Vagina (tissue), 2 donors: Measurements from ENCODE around the gene CEMIP. TPM values are rescaled to one million over a fixed set of nuclear protein-coding genes. Genes with fewer than 3 reads are reported as not detected.

Experiments
- DNase-seq, 2 donors: peaks; one replicate each; pipeline ENCODE4 v3.0.0-alpha.2; 2017; ENCODE audit errors: extremely low spot score in 2 of 2
- H3K27ac ChIP-seq: fragments of 200-600 bp; sonication (generic); one replicate; pipeline ENCODE4 v1.5.1; 2019
- H3K27me3 ChIP-seq: fragments of 200-600 bp; sonication (generic); one replicate; pipeline ENCODE4 v1.5.1; 2019
- H3K36me3 ChIP-seq, 2 donors: fragments of 200-600 bp; sonication (generic); one replicate each; pipeline ENCODE4 v1.5.1; 2017 to 2019
- H3K4me1 ChIP-seq: fragments of 200-600 bp; sonication (generic); one replicate; pipeline ENCODE4 v1.5.1; 2019
- H3K4me3 ChIP-seq, 2 donors: fragments of 200-600 bp; sonication (generic); 1 replicate in 1 of 2; 2 replicates in 1 of 2; pipeline ENCODE4 v1.5.1; 2016 to 2019
- H3K9me3 ChIP-seq: fragments of 200-600 bp; sonication (generic); one replicate; pipeline ENCODE4 v1.5.1; 2019
- CTCF ChIP-seq, 3 experiments: fragments of 450-650 bp in 2 of 3; fragments of 200-600 bp in 1 of 3; sonication (generic) in 1 of 3; IDR thresholded peaks; one replicate each; pipeline ENCODE4 v1.5.1; 2017 to 2019; ENCODE audit warnings: antibody characterized with exemption in 3 of 3, mild to moderate bottlenecking in 2 of 3, moderate library complexity in 2 of 3
- POLR2A ChIP-seq, 2 donors: fragments of 450-650 bp; IDR thresholded peaks; one replicate each; pipeline ENCODE4 v1.6.1; 2017; ENCODE audit warnings: antibody characterized with exemption in 2 of 2, mild to moderate bottlenecking in 2 of 2, moderate library complexity in 2 of 2
- POLR2AphosphoS5 ChIP-seq, 2 donors: sonication (generic); formaldehyde crosslinking; IDR thresholded peaks; one replicate each; pipeline ENCODE4 v1.9.0; 2017; ENCODE audit warnings: antibody characterized with exemption in 2 of 2, mild to moderate bottlenecking in 2 of 2, low read depth in 1 of 2; ENCODE audit not compliant: insufficient read depth in 1 of 2
- intact Hi-C: fragments of 100-400 bp; cut with DNase I; formaldehyde crosslinking; loops from one replicate; pipeline ENCODE4 v1.15.1; 2023
- total RNA-seq: library from RNA; depleted of rRNA; stranded (reverse); fragments of >200 nt; gene quantifications from one replicate; pipeline ENCODE4 v1.2.3, GENCODE V29; 2016

CEMIP gene
- total RNA-seq, 1 donor from 2014 or later, result 0.74 TPM

- Histone ChIP-seq H3K36me3 (no peaks in the 10 kb centered on the region), H3K4me3 (no peak overlapping the region), H3K27me3 (no peaks in the 10 kb centered on the region), H3K9me3 (no peaks in the 10 kb centered on the region), H3K27ac (no peak overlapping the region), H3K4me1 (no peaks in the 10 kb centered on the region)
- TF ChIP-seq CTCF (IDR thresholded peaks at IDR 0.05), result no peak
- no peak for TF ChIP-seq POLR2A (IDR thresholded peaks at IDR 0.05)
- TF ChIP-seq POLR2AphosphoS5 (IDR thresholded peaks at IDR 0.05; ENCODE audit: insufficient read depth in 1 of 2, low read depth in 1 of 2), result no peak
- intact Hi-C loops, result no loop called here
- DNase-seq, result no peak
Measured at GRCh38 chr15:80801891-80802680, 22.9 kb downstream of the CEMIP start.

GRCh38 chr15:80803580-80804525 is 24.7 kb downstream of the CEMIP start:
- intact Hi-C loops, result no loop called here
- TF ChIP-seq POLR2AphosphoS5 (IDR thresholded peaks at IDR 0.05; ENCODE audit: insufficient read depth in 1 of 2, low read depth in 1 of 2) (no peak), POLR2A (IDR thresholded peaks at IDR 0.05) (no peak), CTCF (IDR thresholded peaks at IDR 0.05) (no peak)
- Histone ChIP-seq H3K27me3 (no peaks in the 10 kb centered on the region), H3K4me3 (no peak overlapping the region), H3K36me3 (no peaks in the 10 kb centered on the region), H3K9me3 (no peaks in the 10 kb centered on the region), H3K27ac (no peak overlapping the region), H3K4me1 (no peaks in the 10 kb centered on the region)
- no peak for DNase-seq

GRCh38 chr15:80804970-80805495 is 25.9 kb downstream of the CEMIP start:
- intact Hi-C loops, result no loop called here
- no peaks in the 10 kb centered on the region for H3K9me3 ChIP-seq
- TF ChIP-seq POLR2AphosphoS5 (IDR thresholded peaks at IDR 0.05; ENCODE audit: insufficient read depth in 1 of 2, low read depth in 1 of 2) (no peak), CTCF (IDR thresholded peaks at IDR 0.05) (no peak), POLR2A (IDR thresholded peaks at IDR 0.05) (no peak)
- no peaks in the 10 kb centered on the region for H3K36me3 ChIP-seq
- no peaks in the 10 kb centered on the region for H3K27me3 ChIP-seq
- no peak overlapping the region for H3K27ac ChIP-seq
- no peak for DNase-seq
- H3K4me3 ChIP-seq, result no peak overlapping the region
- H3K4me1 ChIP-seq, result no peaks in the 10 kb centered on the region

GRCh38 chr15:80811781-80812315 is 32.7 kb downstream of the CEMIP start:
- intact Hi-C loops, result no loop called here
- TF ChIP-seq POLR2A (IDR thresholded peaks at IDR 0.05), result no peak
- TF ChIP-seq CTCF (IDR thresholded peaks at IDR 0.05), result no peak
- TF ChIP-seq POLR2AphosphoS5 (IDR thresholded peaks at IDR 0.05; ENCODE audit: insufficient read depth in 1 of 2, low read depth in 1 of 2), result no peak
- DNase-seq, result no peak
- Histone ChIP-seq H3K9me3 (no peaks in the 10 kb centered on the region), H3K4me1 (no peaks in the 10 kb centered on the region), H3K27ac (no peak overlapping the region), H3K27me3 (no peaks in the 10 kb centered on the region), H3K36me3 (no peaks in the 10 kb centered on the region), H3K4me3 (no peak overlapping the region)
